ENCODE data around the gene CHST9. TPM values are rescaled to one million over a fixed set of nuclear protein-coding genes. Genes with fewer than 3 reads are reported as not detected.

The CHST9 gene
- total and polyA plus RNA-seq, 10 of the 15 experiments (the other 5 are each of a cell fraction or from before 2014, with no cell fraction given), result 0.34 TPM; not detected in 9

DNA sequence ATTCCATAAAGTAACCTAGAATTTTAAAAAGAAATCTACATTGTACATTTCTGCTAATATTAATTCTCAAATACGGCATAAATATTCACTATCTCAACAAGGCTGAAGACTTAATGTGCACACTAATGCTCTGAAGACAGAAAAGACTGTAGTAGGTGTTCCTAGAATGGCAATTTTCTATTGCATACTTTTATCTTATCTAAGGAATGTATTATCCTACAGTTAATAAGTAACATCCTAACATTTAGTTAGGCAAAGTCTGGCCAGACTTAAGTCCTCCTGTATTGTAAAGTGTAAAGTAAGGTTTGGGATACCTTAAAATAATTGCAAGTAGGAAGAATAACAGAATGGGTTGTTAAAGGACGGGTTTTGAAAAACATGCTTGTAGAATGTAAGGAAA is 42.2 kb downstream of the CHST9 start:
- Histone ChIP-seq H2AFZ (ENCODE audit: control insufficient read depth, low read depth, low read length) (no peak overlapping the region), H3K27me3 (replicated peaks in 1 of 2; ENCODE audit: control insufficient read depth in 2 of 2, insufficient read depth in 2 of 2, low read length in 1 of 2) (no peaks in the 10 kb centered on the region), H3K79me2 (ENCODE audit: control insufficient read depth, insufficient read depth, low read length) (no peaks in the 10 kb centered on the region), H4K20me1 (ENCODE audit: control insufficient read depth, insufficient read depth) (no peaks in the 10 kb centered on the region), H3K4me1 (ENCODE audit: control insufficient read depth, insufficient read depth, low read length) (no peaks in the 10 kb centered on the region), H3K27ac (ENCODE audit: control insufficient read depth, insufficient read depth) (no peak overlapping the region), H3K4me3 (no peak overlapping the region), H3K9me3 (replicated peaks; ENCODE audit: control insufficient read depth, insufficient read depth, low read length) (no peaks in the 10 kb centered on the region), H3K36me3 (ENCODE audit: control insufficient read depth in 2 of 2, insufficient read depth in 2 of 2, low read length in 1 of 2) (no peaks in the 10 kb centered on the region), H3K9ac (ENCODE audit: control insufficient read depth, insufficient read depth, low read length) (no peak overlapping the region), H3K4me2 (ENCODE audit: control insufficient read depth, insufficient read depth) (no peak overlapping the region)
- no TSS peak for BruUV-seq (replicated peaks)
- 0% methylated on average over 2 of the region's 2 CpGs for WGBS (ENCODE audit: insufficient coverage, insufficient replicate concordance, low lambda C conversion rate, missing lambda C conversion rate)
- no peak for DNase-seq (ENCODE audit: low read depth, low spot score)
- FAIRE-seq, result no peak
- TF ChIP-seq, protein P1, sequence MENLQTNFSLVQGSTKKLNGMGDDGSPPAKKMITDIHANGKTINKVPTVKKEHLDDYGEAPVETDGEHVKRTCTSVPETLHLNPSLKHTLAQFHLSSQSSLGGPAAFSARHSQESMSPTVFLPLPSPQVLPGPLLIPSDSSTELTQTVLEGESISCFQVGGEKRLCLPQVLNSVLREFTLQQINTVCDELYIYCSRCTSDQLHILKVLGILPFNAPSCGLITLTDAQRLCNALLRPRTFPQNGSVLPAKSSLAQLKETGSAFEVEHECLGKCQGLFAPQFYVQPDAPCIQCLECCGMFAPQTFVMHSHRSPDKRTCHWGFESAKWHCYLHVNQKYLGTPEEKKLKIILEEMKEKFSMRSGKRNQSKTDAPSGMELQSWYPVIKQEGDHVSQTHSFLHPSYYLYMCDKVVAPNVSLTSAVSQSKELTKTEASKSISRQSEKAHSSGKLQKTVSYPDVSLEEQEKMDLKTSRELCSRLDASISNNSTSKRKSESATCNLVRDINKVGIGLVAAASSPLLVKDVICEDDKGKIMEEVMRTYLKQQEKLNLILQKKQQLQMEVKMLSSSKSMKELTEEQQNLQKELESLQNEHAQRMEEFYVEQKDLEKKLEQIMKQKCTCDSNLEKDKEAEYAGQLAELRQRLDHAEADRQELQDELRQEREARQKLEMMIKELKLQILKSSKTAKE (IDR thresholded peaks at IDR 0.05; ENCODE audit: low read depth, poor library complexity, severe bottlenecking), result no peak
- TF ChIP-seq RBBP5 (conservative IDR thresholded peaks at IDR 0.05) (no peak), POLR2AphosphoS2 (IDR thresholded peaks at IDR 0.05; ENCODE audit: low read depth, low read length) (no peak), SP1 (IDR thresholded peaks at IDR 0.05; ENCODE audit: low read depth, low read length) (no peak), ZNF384 (IDR thresholded peaks at IDR 0.05; ENCODE audit: borderline replicate concordance, low read depth, low read length) (no peak), CBX5 (IDR thresholded peaks at IDR 0.05; ENCODE audit: low read depth) (no peak), JUND (IDR thresholded peaks at IDR 0.05; ENCODE audit: low read depth, low read length) (no peak), ATF7 (IDR thresholded peaks at IDR 0.05; ENCODE audit: low read depth) (no peak), CBFB (IDR thresholded peaks at IDR 0.05; ENCODE audit: low read depth) (no peak), NFIC (IDR thresholded peaks at IDR 0.05; ENCODE audit: low read depth, low read length) (no peak), NR2C2 (IDR thresholded peaks at IDR 0.05; ENCODE audit: borderline replicate concordance, control insufficient read depth, insufficient read length, low read depth) (no peak), CREB1 (IDR thresholded peaks at IDR 0.05; ENCODE audit: low read depth) (no peak)
- TF ChIP-seq, protein P2, sequence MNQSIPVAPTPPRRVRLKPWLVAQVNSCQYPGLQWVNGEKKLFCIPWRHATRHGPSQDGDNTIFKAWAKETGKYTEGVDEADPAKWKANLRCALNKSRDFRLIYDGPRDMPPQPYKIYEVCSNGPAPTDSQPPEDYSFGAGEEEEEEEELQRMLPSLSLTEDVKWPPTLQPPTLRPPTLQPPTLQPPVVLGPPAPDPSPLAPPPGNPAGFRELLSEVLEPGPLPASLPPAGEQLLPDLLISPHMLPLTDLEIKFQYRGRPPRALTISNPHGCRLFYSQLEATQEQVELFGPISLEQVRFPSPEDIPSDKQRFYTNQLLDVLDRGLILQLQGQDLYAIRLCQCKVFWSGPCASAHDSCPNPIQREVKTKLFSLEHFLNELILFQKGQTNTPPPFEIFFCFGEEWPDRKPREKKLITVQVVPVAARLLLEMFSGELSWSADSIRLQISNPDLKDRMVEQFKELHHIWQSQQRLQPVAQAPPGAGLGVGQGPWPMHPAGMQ (IDR thresholded peaks at IDR 0.05; ENCODE audit: borderline replicate concordance), result no peak
- TF ChIP-seq, protein P3, sequence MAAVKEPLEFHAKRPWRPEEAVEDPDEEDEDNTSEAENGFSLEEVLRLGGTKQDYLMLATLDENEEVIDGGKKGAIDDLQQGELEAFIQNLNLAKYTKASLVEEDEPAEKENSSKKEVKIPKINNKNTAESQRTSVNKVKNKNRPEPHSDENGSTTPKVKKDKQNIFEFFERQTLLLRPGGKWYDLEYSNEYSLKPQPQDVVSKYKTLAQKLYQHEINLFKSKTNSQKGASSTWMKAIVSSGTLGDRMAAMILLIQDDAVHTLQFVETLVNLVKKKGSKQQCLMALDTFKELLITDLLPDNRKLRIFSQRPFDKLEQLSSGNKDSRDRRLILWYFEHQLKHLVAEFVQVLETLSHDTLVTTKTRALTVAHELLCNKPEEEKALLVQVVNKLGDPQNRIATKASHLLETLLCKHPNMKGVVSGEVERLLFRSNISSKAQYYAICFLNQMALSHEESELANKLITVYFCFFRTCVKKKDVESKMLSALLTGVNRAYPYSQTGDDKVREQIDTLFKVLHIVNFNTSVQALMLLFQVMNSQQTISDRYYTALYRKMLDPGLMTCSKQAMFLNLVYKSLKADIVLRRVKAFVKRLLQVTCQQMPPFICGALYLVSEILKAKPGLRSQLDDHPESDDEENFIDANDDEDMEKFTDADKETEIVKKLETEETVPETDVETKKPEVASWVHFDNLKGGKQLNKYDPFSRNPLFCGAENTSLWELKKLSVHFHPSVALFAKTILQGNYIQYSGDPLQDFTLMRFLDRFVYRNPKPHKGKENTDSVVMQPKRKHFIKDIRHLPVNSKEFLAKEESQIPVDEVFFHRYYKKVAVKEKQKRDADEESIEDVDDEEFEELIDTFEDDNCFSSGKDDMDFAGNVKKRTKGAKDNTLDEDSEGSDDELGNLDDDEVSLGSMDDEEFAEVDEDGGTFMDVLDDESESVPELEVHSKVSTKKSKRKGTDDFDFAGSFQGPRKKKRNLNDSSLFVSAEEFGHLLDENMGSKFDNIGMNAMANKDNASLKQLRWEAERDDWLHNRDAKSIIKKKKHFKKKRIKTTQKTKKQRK (IDR thresholded peaks at IDR 0.05; ENCODE audit: low read depth, low read length), result no peak
- no peak for ATAC-seq
- CTCF ChIA-PET, result no interaction called here
- RAD21 ChIA-PET (ENCODE audit: unreplicated experiment), result no interaction called here
- in situ Hi-C loops (cut with MboI) (no loop called here), intact Hi-C loops (cut with micrococcal nuclease; ENCODE audit: unreplicated experiment) (no loop called here)
- POLR2A ChIA-PET, result no interaction called here
- SMC1A ChIA-PET (ENCODE audit: uncharacterized antibody, unreplicated experiment), result interaction anchor here (0.7 kb wide), 1 partner anchor 25 kb away, joined by 3 read pairs; no protein-coding TSS in a partner anchor

Data from GM12878 (cell line).